GM23248 (cell line): ENCODE results near the gene FTO. TPM values are rescaled to one million over a fixed set of nuclear protein-coding genes. Genes with fewer than 3 reads are reported as not detected.

ENCODE experiments used
- DNase-seq: peaks from one replicate; pipeline ENCODE4 v3.0.0-alpha.2; 2015
- H2AFZ ChIP-seq: fragments of 200-600 bp; sonication (generic); 2 replicates; pipeline ENCODE4 v1.6.1; 2016; ENCODE audit warnings: antibody characterized with exemption
- H3F3A ChIP-seq: fragments of 200-600 bp; sonication (generic); 2 replicates; pipeline ENCODE4 v1.6.1; 2016; ENCODE audit warnings: mild to moderate bottlenecking, antibody characterized with exemption, mixed run types; ENCODE audit not compliant: insufficient read depth
- H3K27ac ChIP-seq: fragments of 200-600 bp; sonication (generic); 2 replicates; pipeline ENCODE4 v1.5.1; 2016; ENCODE audit warnings: mild to moderate bottlenecking
- H3K27me3 ChIP-seq: fragments of 200-600 bp; sonication (generic); replicated peaks from 2 replicates; pipeline ENCODE4 v1.6.1; 2016; ENCODE audit warnings: mild to moderate bottlenecking; ENCODE audit not compliant: insufficient read depth
- H3K36me3 ChIP-seq: fragments of 200-600 bp; sonication (generic); 2 replicates; pipeline ENCODE4 v1.6.1; 2016; ENCODE audit warnings: low read depth, mild to moderate bottlenecking
- H3K4me1 ChIP-seq: fragments of 200-600 bp; sonication (generic); 2 replicates; pipeline ENCODE4 v1.6.1; 2016; ENCODE audit warnings: mild to moderate bottlenecking; ENCODE audit not compliant: insufficient read depth
- H3K4me2 ChIP-seq: fragments of 200-600 bp; sonication (generic); one replicate; pipeline ENCODE4 v1.6.1; 2016; ENCODE audit warnings: mild to moderate bottlenecking; ENCODE audit not compliant: unreplicated experiment
- H3K4me3 ChIP-seq: fragments of 200-600 bp; sonication (generic); 2 replicates; pipeline ENCODE4 v1.5.1; 2016; ENCODE audit warnings: mild to moderate bottlenecking
- H3K79me2 ChIP-seq: fragments of 200-600 bp; sonication (generic); 2 replicates; pipeline ENCODE4 v1.6.1; 2016; ENCODE audit warnings: mild to moderate bottlenecking; ENCODE audit not compliant: insufficient read depth
- H3K9ac ChIP-seq: fragments of 200-600 bp; sonication (generic); 2 replicates; pipeline ENCODE4 v1.6.1; 2016; ENCODE audit warnings: mild to moderate bottlenecking
- H3K9me2 ChIP-seq: fragments of 200-600 bp; sonication (generic); 2 replicates; pipeline ENCODE4 v1.6.1; 2016; ENCODE audit warnings: mixed run types, mild to moderate bottlenecking, moderate library complexity; ENCODE audit not compliant: insufficient read depth
- H3K9me3 ChIP-seq: fragments of 200-600 bp; sonication (generic); one replicate; pipeline ENCODE4 v1.6.1; 2017; ENCODE audit warnings: low read depth
- H4K20me1 ChIP-seq: fragments of 200-600 bp; sonication (generic); 2 replicates; pipeline ENCODE4 v1.6.0; 2016; ENCODE audit not compliant: insufficient read depth
- EZH2 ChIP-seq: fragments of 200-600 bp; sonication (generic); IDR thresholded peaks from 2 replicates; pipeline ENCODE4 v1.6.1; 2018; ENCODE audit warnings: antibody characterized with exemption, mild to moderate bottlenecking; ENCODE audit not compliant: insufficient read depth, poor library complexity, severe bottlenecking
- EZH2phosphoT487 ChIP-seq: fragments of 200-600 bp; sonication (generic); IDR thresholded peaks from 2 replicates; pipeline ENCODE4 v1.6.1; 2018; ENCODE audit warnings: antibody characterized with exemption, moderate library complexity, mild to moderate bottlenecking, low read depth; ENCODE audit not compliant: insufficient read depth
- WGBS, 2 experiments: methylation state at CpG; one replicate each; pipeline ENCODE4 v1.1.6; 2015 to 2017; ENCODE audit warnings: low lambda C conversion rate in 2 of 2, low coverage in 1 of 2; ENCODE audit errors: missing lambda C conversion rate in 2 of 2; 5-methylcytosine and 5-hydroxymethylcytosine counted together
- in situ Hi-C: fragments of 300-500 bp; cut with MboI; formaldehyde crosslinking; loops from 2 replicates; pipeline ENCODE4 v1.15.0; 2020
- polyA plus RNA-seq: library from polyadenylated mRNA; unstranded; fragments of >200 nt; fragmentation: Nextera tagmentation; extraction: Ambion mirVana; gene quantifications from 2 replicates; pipeline ENCODE4 v1.2.1, GENCODE V29; 2016
- total RNA-seq: library from RNA; depleted of rRNA; stranded (reverse); fragments of >200 nt; shearing (Covaris generic); gene quantifications from 2 replicates; pipeline ENCODE4 v1.2.3, GENCODE V29; 2014

FTO gene
- total and polyA plus RNA-seq, 2 experiments from 2014 or later, result 85.3 to 99.2 TPM

DNA sequence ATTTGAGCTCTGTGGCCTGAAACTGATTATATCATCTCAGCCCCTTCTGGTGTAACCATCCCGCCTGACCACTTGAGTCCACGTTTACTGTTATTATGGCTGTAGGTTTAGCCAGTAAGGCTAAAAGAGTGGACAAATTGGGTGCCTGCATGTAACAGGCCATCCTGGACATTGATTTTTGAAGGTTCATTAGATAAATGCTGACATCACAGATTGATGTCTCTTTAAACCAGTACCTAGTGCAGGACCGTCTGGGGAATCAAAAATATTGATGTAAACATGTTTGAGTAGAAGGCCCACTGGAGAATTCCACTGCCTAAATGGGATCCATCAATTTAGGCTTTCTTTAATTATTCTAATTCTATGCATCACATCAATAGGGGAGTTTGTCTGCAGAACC, 367.6 kb downstream of the FTO start:
- no peak overlapping the region for H3K4me3 ChIP-seq
- no peak overlapping the region for H3K9ac ChIP-seq
- no peak for DNase-seq
- H3K9me2 ChIP-seq, result no peaks in the 10 kb centered on the region
- no peaks in the 10 kb centered on the region for H3K4me1 ChIP-seq
- H3K36me3 ChIP-seq, result no peaks in the 10 kb centered on the region
- H2AFZ ChIP-seq, result no peak overlapping the region
- no peak overlapping the region for H3K27ac ChIP-seq
- H3K4me2 ChIP-seq, result no peak overlapping the region
- H3F3A ChIP-seq, result no peaks in the 10 kb centered on the region
- H4K20me1 ChIP-seq, result no peaks in the 10 kb centered on the region
- in situ Hi-C loops, result no loop called here
- H3K9me3 ChIP-seq, result no peaks in the 10 kb centered on the region
- H3K27me3 ChIP-seq, result no peaks in the 10 kb centered on the region
- WGBS, 2 experiments, result 96 to 100% methylated on average over 3 of the region's 3 CpGs
- TF ChIP-seq EZH2phosphoT487 (no peak), EZH2 (no peak)
- no peaks in the 10 kb centered on the region for H3K79me2 ChIP-seq

DNA sequence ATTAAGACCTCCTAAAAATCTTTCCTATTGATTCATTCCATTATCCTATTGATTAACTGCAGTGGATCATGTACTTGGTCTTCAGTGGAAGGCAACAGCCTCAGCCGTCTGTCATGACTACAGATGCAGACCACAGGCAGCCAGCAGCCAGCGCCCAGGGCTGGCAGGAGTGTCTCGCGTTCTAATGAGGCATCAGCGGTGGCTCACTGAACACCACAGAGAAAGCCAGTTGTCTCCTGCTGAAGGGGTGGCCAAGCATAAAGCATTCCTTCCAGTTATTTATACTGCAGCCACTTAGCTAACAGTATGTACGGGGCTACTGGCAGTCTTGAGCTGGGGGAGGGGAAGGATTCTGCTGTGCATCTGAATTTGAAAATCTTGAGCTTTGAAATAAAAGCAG, 368.3 kb downstream of the FTO start:
- H3K9ac ChIP-seq, result no peak overlapping the region

DNA sequence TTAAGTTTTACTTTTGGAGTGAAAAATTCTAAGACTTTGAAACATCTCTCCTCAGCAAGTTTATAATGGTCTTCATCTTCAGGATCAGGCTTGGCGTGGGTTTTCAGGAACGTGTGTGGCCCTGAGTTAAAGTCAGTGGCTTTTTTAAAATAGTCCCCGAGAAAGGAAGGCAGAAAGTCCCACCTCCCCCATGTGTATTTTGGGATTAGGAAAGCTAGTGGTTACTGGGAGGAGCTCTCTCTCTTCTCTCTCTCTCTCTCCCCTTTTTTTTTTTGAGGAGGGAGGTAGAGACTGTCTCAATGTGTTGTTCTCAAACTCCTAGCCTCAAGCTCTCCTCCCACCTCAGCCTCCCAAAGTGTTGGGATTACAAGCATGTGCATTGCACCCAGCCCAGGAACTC, 369.4 kb downstream of the FTO start:
- no peaks in the 10 kb centered on the region for H3K9me3 ChIP-seq
- no peaks in the 10 kb centered on the region for H3K79me2 ChIP-seq
- no peak for DNase-seq
- no peak overlapping the region for H2AFZ ChIP-seq
- H3K36me3 ChIP-seq, result no peaks in the 10 kb centered on the region
- in situ Hi-C loops, result no loop called here
- peaks cover 6% of the 10 kb centered on the region; the same call in 1 of the 2 replicates for H3K4me1 ChIP-seq
- H3K4me2 ChIP-seq, result no peak overlapping the region
- no peak overlapping the region for H3K9ac ChIP-seq
- H3K9me2 ChIP-seq, result no peaks in the 10 kb centered on the region
- H3K27ac ChIP-seq, result no peak overlapping the region
- H3K4me3 ChIP-seq, result no peak overlapping the region
- no peaks in the 10 kb centered on the region for H3F3A ChIP-seq
- no peaks in the 10 kb centered on the region for H3K27me3 ChIP-seq
- TF ChIP-seq EZH2phosphoT487 (no peak), EZH2 (no peak)
- WGBS, 2 experiments, result 95 to 98% methylated on average over 3 of the region's 3 CpGs
- H4K20me1 ChIP-seq, result no peaks in the 10 kb centered on the region

More for the DNA sequence above, 368.3 kb downstream of the FTO start:
- no peaks in the 10 kb centered on the region for H3K9me2 ChIP-seq
- H3K4me3 ChIP-seq, result no peak overlapping the region
- H3K4me1 ChIP-seq, result peaks cover 3% of the 10 kb centered on the region; the same call in 1 of the 2 replicates
- WGBS, 2 experiments, result 93 to 97% methylated on average over 6 of the region's 6 CpGs
- in situ Hi-C loops, result no loop called here
- H3K27ac ChIP-seq, result no peak overlapping the region
- H4K20me1 ChIP-seq, result no peaks in the 10 kb centered on the region
- H3F3A ChIP-seq, result no peaks in the 10 kb centered on the region
- no peak overlapping the region for H2AFZ ChIP-seq
- no peak for TF ChIP-seq EZH2phosphoT487
- no peak for TF ChIP-seq EZH2
- no peaks in the 10 kb centered on the region for H3K36me3 ChIP-seq
- H3K9me3 ChIP-seq, result no peaks in the 10 kb centered on the region
- no peak for DNase-seq
- no peaks in the 10 kb centered on the region for H3K27me3 ChIP-seq
- H3K4me2 ChIP-seq, result no peak overlapping the region
- no peaks in the 10 kb centered on the region for H3K79me2 ChIP-seq

DNA sequence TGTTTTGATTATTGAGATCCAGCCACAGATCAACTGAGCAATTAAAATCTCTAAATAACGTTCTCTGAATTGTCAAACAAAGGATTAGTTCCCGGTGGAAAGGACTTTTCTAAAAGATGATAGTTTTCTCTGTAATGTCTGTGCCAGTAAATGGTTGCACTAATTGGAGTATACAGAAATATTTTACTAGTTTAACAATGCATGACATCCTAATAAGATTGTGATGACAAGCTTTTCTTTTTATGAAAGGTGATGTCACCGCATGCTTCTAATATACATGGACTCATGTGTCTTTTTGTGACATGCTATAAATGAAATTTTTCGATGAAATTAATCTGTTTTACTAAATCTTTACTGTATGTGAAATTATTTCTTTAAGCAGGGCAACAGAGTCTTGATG, 371.5 kb downstream of the FTO start:
- Histone ChIP-seq H3K27ac (no peak overlapping the region), H2AFZ (no peak overlapping the region), H4K20me1 (no peaks in the 10 kb centered on the region), H3K9ac (no peak overlapping the region), H3K27me3 (no peaks in the 10 kb centered on the region), H3K4me3 (no peak overlapping the region), H3K4me2 (no peak overlapping the region), H3K9me3 (no peaks in the 10 kb centered on the region), H3K36me3 (no peaks in the 10 kb centered on the region), H3F3A (0 out of 2 replicates have a peak, but pooled peaks cover 3% of the 10 kb centered on the region), H3K4me1 (peaks cover 6% of the 10 kb centered on the region; the same call in 1 of the 2 replicates), H3K79me2 (no peaks in the 10 kb centered on the region), H3K9me2 (no peaks in the 10 kb centered on the region)
- WGBS, 2 experiments, result 66% methylated on average over 4 of the region's 4 CpGs
- TF ChIP-seq EZH2, result no peak
- no peak for TF ChIP-seq EZH2phosphoT487
- in situ Hi-C loops, result no loop called here
- DNase-seq, result no peak
